Activated T-helper 1 cell treated with Interleukin-2 at 50 U/mL for 16 hours (primary cell): Measurements from ENCODE around the gene MMAB.

Experiments used
- DNase-seq: peaks from one replicate; pipeline ENCODE4 v3.0.0-alpha.2; 2020; ENCODE audit warnings: low read depth

MMAB gene

GRCh38 chr12:109559200-109559505 lies 14.2 kb downstream of the MMAB start:
- DNase-seq = no peak

- no peak for DNase-seq
Observed at GRCh38 chr12:109558374-109559199, 14.7 kb downstream of the MMAB start.

- no peak for DNase-seq
Observed at GRCh38 chr12:109557805-109558204, 15.5 kb downstream of the MMAB start.

GRCh38 chr12:109557200-109557599 lies 16.1 kb downstream of the MMAB start:
- DNase-seq = no peak

GRCh38 chr12:109555431-109556315 lies 17.6 kb downstream of the MMAB start:
- DNase-seq = no peak

- DNase-seq = no peak
Observed at GRCh38 chr12:109554761-109555160, 18.5 kb downstream of the MMAB start.

GRCh38 chr12:109553906-109554500 lies 19.3 kb downstream of the MMAB start:
- no peak for DNase-seq

- DNase-seq = no peak
Observed at GRCh38 chr12:109553483-109553882, 19.8 kb downstream of the MMAB start.

- DNase-seq = no peak
Observed at GRCh38 chr12:109552971-109553370, 20.3 kb downstream of the MMAB start.

- DNase-seq = no peak
Observed at GRCh38 chr12:109551108-109551507, 22.2 kb downstream of the MMAB start.

GRCh38 chr12:109550281-109550680 lies 23.0 kb downstream of the MMAB start:
- no peak for DNase-seq

GRCh38 chr12:109549613-109550270 lies 23.6 kb downstream of the MMAB start:
- DNase-seq = no peak

- no peak for DNase-seq
Observed at GRCh38 chr12:109548258-109548657, 25.0 kb downstream of the MMAB start.

- no peak for DNase-seq
Observed at GRCh38 chr12:109547286-109547685, 26.0 kb downstream of the MMAB start.

GRCh38 chr12:109545826-109546225 lies 27.5 kb downstream of the MMAB start:
- no peak for DNase-seq

GRCh38 chr12:109544955-109545531 lies 28.3 kb downstream of the MMAB start:
- no peak for DNase-seq

GRCh38 chr12:109542876-109543275 lies 30.4 kb downstream of the MMAB start:
- DNase-seq = no peak

GRCh38 chr12:109542014-109542413 lies 31.3 kb downstream of the MMAB start:
- no peak for DNase-seq

- no peak for DNase-seq
Observed at GRCh38 chr12:109541413-109541726, 31.9 kb downstream of the MMAB start.

GRCh38 chr12:109540526-109541412 lies 32.5 kb downstream of the MMAB start:
- DNase-seq = no peak

GRCh38 chr12:109539508-109539907 lies 33.8 kb downstream of the MMAB start:
- no peak for DNase-seq
